Measurements from ENCODE around the gene SLC38A10.

GRCh38 chr17:81292450-81292849 is 2.7 kb downstream of the SLC38A10 start:
- TF ChIP-seq, protein P1, sequence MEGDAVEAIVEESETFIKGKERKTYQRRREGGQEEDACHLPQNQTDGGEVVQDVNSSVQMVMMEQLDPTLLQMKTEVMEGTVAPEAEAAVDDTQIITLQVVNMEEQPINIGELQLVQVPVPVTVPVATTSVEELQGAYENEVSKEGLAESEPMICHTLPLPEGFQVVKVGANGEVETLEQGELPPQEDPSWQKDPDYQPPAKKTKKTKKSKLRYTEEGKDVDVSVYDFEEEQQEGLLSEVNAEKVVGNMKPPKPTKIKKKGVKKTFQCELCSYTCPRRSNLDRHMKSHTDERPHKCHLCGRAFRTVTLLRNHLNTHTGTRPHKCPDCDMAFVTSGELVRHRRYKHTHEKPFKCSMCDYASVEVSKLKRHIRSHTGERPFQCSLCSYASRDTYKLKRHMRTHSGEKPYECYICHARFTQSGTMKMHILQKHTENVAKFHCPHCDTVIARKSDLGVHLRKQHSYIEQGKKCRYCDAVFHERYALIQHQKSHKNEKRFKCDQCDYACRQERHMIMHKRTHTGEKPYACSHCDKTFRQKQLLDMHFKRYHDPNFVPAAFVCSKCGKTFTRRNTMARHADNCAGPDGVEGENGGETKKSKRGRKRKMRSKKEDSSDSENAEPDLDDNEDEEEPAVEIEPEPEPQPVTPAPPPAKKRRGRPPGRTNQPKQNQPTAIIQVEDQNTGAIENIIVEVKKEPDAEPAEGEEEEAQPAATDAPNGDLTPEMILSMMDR (IDR thresholded peaks at IDR 0.05), result no peak
- no peak for TF ChIP-seq POLR2A (IDR thresholded peaks at IDR 0.05)
- TF ChIP-seq EP300 (IDR thresholded peaks at IDR 0.05), result no peak
- TF ChIP-seq POLR2AphosphoS5 (IDR thresholded peaks at IDR 0.05), result no peak
